Parathyroid adenoma (tissue), 2 donors: ENCODE data around the gene ANKRD50.

Source experiments
- H2AFZ ChIP-seq: fragments of 300-600 bp; sonication (generic); one replicate; pipeline ENCODE4 v1.7.0; 2017; ENCODE audit warnings: antibody characterized with exemption, mild to moderate bottlenecking
- H3K27ac ChIP-seq: fragments of 300-600 bp; sonication (generic); one replicate; pipeline ENCODE4 v1.7.0; 2017
- H3K27me3 ChIP-seq: fragments of 300-600 bp; sonication (generic); one replicate; pipeline ENCODE4 v1.7.0; 2017; ENCODE audit warnings: low read length; ENCODE audit not compliant: control insufficient read depth, insufficient read depth
- H3K36me3 ChIP-seq: fragments of 300-600 bp; sonication (generic); one replicate; pipeline ENCODE4 v1.7.0; 2017; ENCODE audit warnings: low read length; ENCODE audit not compliant: control insufficient read depth, insufficient read depth
- H3K4me1 ChIP-seq: fragments of 300-600 bp; sonication (generic); one replicate; pipeline ENCODE4 v1.7.0; 2017; ENCODE audit warnings: control low read depth
- H3K4me2 ChIP-seq: fragments of 300-600 bp; sonication (generic); one replicate; pipeline ENCODE4 v1.7.0; 2017; ENCODE audit warnings: low read length
- H3K4me3 ChIP-seq: fragments of 300-600 bp; sonication (generic); one replicate; pipeline ENCODE4 v1.7.0; 2017; ENCODE audit warnings: low read depth, low read length
- H3K79me2 ChIP-seq: fragments of 300-600 bp; sonication (generic); one replicate; pipeline ENCODE4 v1.7.0; 2017; ENCODE audit warnings: control low read depth
- H3K9ac ChIP-seq: fragments of 300-600 bp; sonication (generic); one replicate; pipeline ENCODE4 v1.7.0; 2017; ENCODE audit warnings: mild to moderate bottlenecking
- H3K9me3 ChIP-seq: fragments of 300-600 bp; sonication (generic); one replicate; pipeline ENCODE4 v1.7.0; 2017; ENCODE audit warnings: low read length; ENCODE audit not compliant: control insufficient read depth
- CTCF ChIP-seq: fragments of 300-600 bp; sonication (generic); IDR thresholded peaks from one replicate; pipeline ENCODE4 v1.7.0; 2017; ENCODE audit warnings: antibody characterized with exemption, mild to moderate bottlenecking
- donor health status: primary hyperparathyroidism.

Gene ANKRD50

GRCh38 chr4:124633285-124633941 lies 79.1 kb downstream of the ANKRD50 start:
- no peak overlapping the region for H3K9ac ChIP-seq
- H2AFZ ChIP-seq: no peak overlapping the region
- no peaks in the 10 kb centered on the region for H3K36me3 ChIP-seq
- no peak overlapping the region for H3K4me3 ChIP-seq
- H3K4me2 ChIP-seq: no peak overlapping the region
- TF ChIP-seq CTCF: no peak
- H3K4me1 ChIP-seq: no peaks in the 10 kb centered on the region
- no peaks in the 10 kb centered on the region for H3K27me3 ChIP-seq
- H3K9me3 ChIP-seq: no peaks in the 10 kb centered on the region
- H3K27ac ChIP-seq: no peak overlapping the region
- no peaks in the 10 kb centered on the region for H3K79me2 ChIP-seq

GRCh38 chr4:124632439-124632838 lies 80.1 kb downstream of the ANKRD50 start:
- H3K27me3 ChIP-seq: no peaks in the 10 kb centered on the region
- H2AFZ ChIP-seq: no peak overlapping the region
- H3K27ac ChIP-seq: no peak overlapping the region
- TF ChIP-seq CTCF: no peak
- no peak overlapping the region for H3K4me3 ChIP-seq
- no peaks in the 10 kb centered on the region for H3K79me2 ChIP-seq
- no peaks in the 10 kb centered on the region for H3K4me1 ChIP-seq
- no peak overlapping the region for H3K4me2 ChIP-seq
- no peaks in the 10 kb centered on the region for H3K9me3 ChIP-seq
- H3K36me3 ChIP-seq: no peaks in the 10 kb centered on the region
- no peak overlapping the region for H3K9ac ChIP-seq

- Histone ChIP-seq H2AFZ (no peak overlapping the region), H3K27ac (no peak overlapping the region), H3K4me2 (no peak overlapping the region), H3K36me3 (no peaks in the 10 kb centered on the region), H3K9me3 (no peaks in the 10 kb centered on the region), H3K9ac (no peak overlapping the region), H3K4me3 (no peak overlapping the region), H3K27me3 (no peaks in the 10 kb centered on the region), H3K79me2 (no peaks in the 10 kb centered on the region), H3K4me1 (no peaks in the 10 kb centered on the region)
- TF ChIP-seq CTCF: no peak
These were observed 80.8 kb downstream of the ANKRD50 start for GRCh38 chr4:124631760-124632159.

GRCh38 chr4:124629681-124630080 lies 82.9 kb downstream of the ANKRD50 start:
- H3K9ac ChIP-seq: no peak overlapping the region
- H3K79me2 ChIP-seq: no peaks in the 10 kb centered on the region
- no peak for TF ChIP-seq CTCF
- H3K27ac ChIP-seq: no peak overlapping the region
- no peaks in the 10 kb centered on the region for H3K36me3 ChIP-seq
- H3K4me2 ChIP-seq: no peak overlapping the region
- H3K27me3 ChIP-seq: no peaks in the 10 kb centered on the region
- no peaks in the 10 kb centered on the region for H3K9me3 ChIP-seq
- H2AFZ ChIP-seq: no peak overlapping the region
- H3K4me1 ChIP-seq: no peaks in the 10 kb centered on the region
- H3K4me3 ChIP-seq: no peak overlapping the region
